ENCODE measurements around the gene ADRA2B.

GRCh38 chr2:96163768-96164429, 47.5 kb upstream of the ADRA2B start:
- no peak for TF ChIP-seq POLR2A (IDR thresholded peaks at IDR 0.05)
- peak in 1 of 2 donors; percentile 54 for TF ChIP-seq POLR2AphosphoS5 (IDR thresholded peaks at IDR 0.05)

Measured in upper lobe of left lung (tissue), 4 donors.